Spinal cord (tissue), 10 donors: ENCODE measurements around the gene KRTAP4-11. TPM values are rescaled to one million over a fixed set of nuclear protein-coding genes. Genes with fewer than 3 reads are reported as not detected.
"Not testable (repeated sequence)": the region's sequence is repeated elsewhere in the genome, so short reads cannot be mapped to it uniquely, and the experiment has no call there.

ENCODE experiments used
- DNase-seq, 6 donors: peaks; one replicate each; pipeline versions ENCODE4 v3.0.0 to v3.0.0-alpha.2; 2013 to 2015; ENCODE audit warnings: low spot score in 6 of 6, low read depth in 4 of 6
- H3K27ac ChIP-seq: one replicate; pipeline ENCODE4 v1.5.1; 2013; ENCODE audit warnings: low read depth, low read length, control low read depth
- H3K27me3 ChIP-seq: one replicate; pipeline ENCODE4 v1.6.1; 2013; ENCODE audit warnings: low read length; ENCODE audit not compliant: control insufficient read depth, insufficient read depth
- H3K36me3 ChIP-seq: one replicate; pipeline ENCODE4 v1.6.1; 2013; ENCODE audit warnings: low read length; ENCODE audit not compliant: control insufficient read depth, insufficient read depth
- H3K4me1 ChIP-seq: one replicate; pipeline ENCODE4 v1.6.1; 2013; ENCODE audit warnings: low read length; ENCODE audit not compliant: control insufficient read depth, insufficient read depth
- H3K4me3 ChIP-seq: one replicate; pipeline ENCODE4 v1.5.1; 2013; ENCODE audit warnings: low read depth, low read length, control low read depth
- H3K9me3 ChIP-seq: one replicate; pipeline ENCODE4 v1.6.1; 2013; ENCODE audit warnings: low read length; ENCODE audit not compliant: control insufficient read depth, insufficient read depth
- WGBS: methylation state at CpG from one replicate; pipeline ENCODE4 v1.1.5; 2013; ENCODE audit warnings: missing lambda C conversion rate; ENCODE audit not compliant: insufficient coverage; 5-methylcytosine and 5-hydroxymethylcytosine counted together
- polyA plus RNA-seq, 2 donors: library from polyadenylated mRNA; unstranded; fragments of 120-200 nt; gene quantifications; one replicate each; pipeline ENCODE4 v1.2.1, GENCODE V29; 2013; ENCODE audit not compliant: insufficient read length in 2 of 2
- total RNA-seq, 2 donors: library from RNA; depleted of rRNA in 1 of 2; stranded (reverse); fragments of 120-200 nt in 1 of 2; fragments of >200 nt in 1 of 2; gene quantifications; one replicate each; pipeline versions ENCODE4 v1.2.3 to v1.2.4, GENCODE V29; 2013 to 2014
- donor health status: healthy.

Gene KRTAP4-11
- total and polyA plus RNA-seq, 4 donors = not detected

GRCh38 chr17:41096055-41096454 is 22.1 kb downstream of the KRTAP4-11 start:
- 76% methylated on average over 3 of the region's 7 CpGs for WGBS
- H3K27me3 ChIP-seq = no peaks in the 10 kb centered on the region
- DNase-seq = no peak
- no peaks in the 10 kb centered on the region for H3K4me1 ChIP-seq
- no peaks in the 10 kb centered on the region for H3K36me3 ChIP-seq
- no peak overlapping the region for H3K27ac ChIP-seq
- no peaks in the 10 kb centered on the region for H3K9me3 ChIP-seq
- H3K4me3 ChIP-seq = no peak overlapping the region

DNA sequence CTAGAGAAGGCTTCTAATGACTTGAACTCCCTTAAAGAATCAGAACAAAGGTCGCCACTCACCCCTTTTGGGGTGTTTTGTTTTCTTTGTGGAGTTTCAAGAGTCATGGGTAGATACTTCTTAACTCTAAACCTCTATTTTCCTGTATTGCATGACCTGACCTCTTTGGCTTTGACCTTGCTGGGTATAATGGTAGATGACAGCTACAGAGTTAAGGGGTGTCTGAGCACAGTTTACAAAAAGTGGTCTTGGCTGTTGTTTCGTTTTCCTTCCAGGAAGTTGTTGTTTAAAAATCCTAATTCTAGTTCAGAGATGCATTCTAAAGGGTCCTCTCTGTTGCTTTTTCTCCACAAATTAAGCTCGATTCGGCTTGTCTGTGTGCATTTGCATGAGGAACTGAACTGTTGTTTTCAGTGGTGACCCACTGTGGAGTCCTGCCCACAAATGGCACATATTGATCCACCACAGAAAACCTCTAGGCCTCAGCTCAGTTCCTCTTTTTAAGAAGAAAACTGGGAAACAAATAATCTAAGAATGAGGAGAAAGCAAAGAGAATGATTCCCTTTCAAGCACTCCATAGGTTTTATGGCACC is 29.3 kb downstream of the KRTAP4-11 start:
- not testable (repeated sequence) for H3K9me3 ChIP-seq, H3K27ac ChIP-seq, H3K36me3 ChIP-seq, H3K4me3 ChIP-seq, H3K27me3 ChIP-seq, DNase-seq, H3K4me1 ChIP-seq
- no CpG with 5 or more reads among the region's 4 CpGs for WGBS

- not testable (repeated sequence) for H3K27ac ChIP-seq
- WGBS = 84% methylated on average over 12 of the region's 14 CpGs
These were observed 33.9 kb downstream of the KRTAP4-11 start, which contains the start of gene KRTAP4-7 for GRCh38 chr17:41084100-41084856. KRTAP4-7 (plus strand) TSS chr17:41084150; CDS start chr17:41084207, 57 bp downstream.

GRCh38 chr17:41083427-41083826 is 34.7 kb downstream of the KRTAP4-11 start:
- not testable (repeated sequence) for H3K4me3 ChIP-seq, H3K27me3 ChIP-seq, H3K27ac ChIP-seq, H3K36me3 ChIP-seq, H3K9me3 ChIP-seq, H3K4me1 ChIP-seq, DNase-seq
- no CpG with 5 or more reads among the region's 2 CpGs for WGBS

More at GRCh38 chr17:41084100-41084856, 33.9 kb downstream of the KRTAP4-11 start, which contains the start of gene KRTAP4-7:
- not testable (repeated sequence) for H3K36me3 ChIP-seq, DNase-seq, H3K4me1 ChIP-seq, H3K9me3 ChIP-seq, H3K27me3 ChIP-seq, H3K4me3 ChIP-seq

- Histone ChIP-seq H3K9me3 (no peaks in the 10 kb centered on the region), H3K36me3 (no peaks in the 10 kb centered on the region), H3K4me1 (no peaks in the 10 kb centered on the region), H3K27ac (no peak overlapping the region), H3K4me3 (no peak overlapping the region), H3K27me3 (no peaks in the 10 kb centered on the region)
- DNase-seq = no peak
- WGBS = 76% methylated on average over 2 of the region's 4 CpGs
These were observed 35.5 kb downstream of the KRTAP4-11 start for GRCh38 chr17:41082626-41083025.

GRCh38 chr17:41076788-41077187 is 41.4 kb downstream of the KRTAP4-11 start:
- H3K27ac ChIP-seq = no peak overlapping the region
- H3K4me3 ChIP-seq = no peak overlapping the region
- H3K4me1 ChIP-seq = no peaks in the 10 kb centered on the region
- DNase-seq = no peak
- H3K36me3 ChIP-seq = no peaks in the 10 kb centered on the region
- H3K9me3 ChIP-seq = no peaks in the 10 kb centered on the region
- no peaks in the 10 kb centered on the region for H3K27me3 ChIP-seq

DNA sequence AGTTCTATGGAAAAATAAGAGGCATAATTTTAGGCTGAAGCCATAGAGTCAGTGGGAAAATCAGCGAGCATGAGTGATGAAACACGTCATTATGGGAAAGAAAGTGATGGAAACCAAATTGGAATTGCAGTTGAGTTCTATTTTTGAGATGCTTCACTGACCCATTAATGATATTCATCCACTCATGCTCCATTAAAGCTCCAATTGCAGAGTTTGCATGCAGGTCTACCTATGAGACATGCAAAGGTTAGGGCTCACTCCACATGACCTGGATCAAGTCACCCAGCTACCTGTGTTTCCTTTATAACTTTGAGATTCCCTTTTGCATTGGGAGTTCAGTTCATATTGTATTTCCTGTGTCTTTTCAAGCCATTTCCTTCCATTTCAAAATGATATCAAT is 44.5 kb downstream of the KRTAP4-11 start:
- Histone ChIP-seq H3K36me3 (no peaks in the 10 kb centered on the region), H3K9me3 (no peaks in the 10 kb centered on the region), H3K4me1 (no peaks in the 10 kb centered on the region), H3K27ac (no peak overlapping the region), H3K27me3 (no peaks in the 10 kb centered on the region), H3K4me3 (no peak overlapping the region)
- WGBS = no CpG with 5 or more reads among the region's 2 CpGs
- no peak for DNase-seq

GRCh38 chr17:41071606-41072360 is 46.4 kb downstream of the KRTAP4-11 start:
- DNase-seq = no peak
- Histone ChIP-seq H3K27ac (no peak overlapping the region), H3K36me3 (no peaks in the 10 kb centered on the region), H3K4me3 (no peak overlapping the region), H3K27me3 (no peaks in the 10 kb centered on the region), H3K9me3 (no peaks in the 10 kb centered on the region), H3K4me1 (no peaks in the 10 kb centered on the region)
- WGBS = 86% methylated on average over 4 of the region's 5 CpGs

GRCh38 chr17:41069031-41069430 is 49.1 kb downstream of the KRTAP4-11 start:
- Histone ChIP-seq H3K4me3 (no peak overlapping the region), H3K27ac (no peak overlapping the region), H3K36me3 (no peaks in the 10 kb centered on the region), H3K27me3 (no peaks in the 10 kb centered on the region), H3K9me3 (no peaks in the 10 kb centered on the region), H3K4me1 (no peaks in the 10 kb centered on the region)
- 95% methylated on average over 2 of the region's 3 CpGs for WGBS
- no peak for DNase-seq
